Choroid plexus epithelial cell (primary cell): ENCODE results near the gene MDM1.
A peak's percentile ranks its signal among the peaks of the same experiment; 100 is the strongest.

ENCODE experiments used
- DNase-seq: peaks from one replicate; pipeline ENCODE4 v3.0.0-alpha.2; 2010; ENCODE audit warnings: low read depth
- H3K4me3 ChIP-seq: 2 replicates; pipeline ENCODE4 v1.5.1; 2011; ENCODE audit warnings: low read depth, mild to moderate bottlenecking, control low read depth, low read length, moderate library complexity
- TF ChIP-seq, protein P1 (sequence below): conservative IDR thresholded peaks from 2 replicates; pipeline ENCODE4 v1.5.1; 2011; ENCODE audit warnings: low read depth, mild to moderate bottlenecking, control low read depth, inconsistent platforms, low read length, moderate library complexity

MDM1 gene

GRCh38 chr12:68332728-68333630, 817 bp upstream of the MDM1 start:
- DNase-seq, result no peak
- peak overlapping the region; percentile 73 for H3K4me3 ChIP-seq
- TF ChIP-seq, protein P1, sequence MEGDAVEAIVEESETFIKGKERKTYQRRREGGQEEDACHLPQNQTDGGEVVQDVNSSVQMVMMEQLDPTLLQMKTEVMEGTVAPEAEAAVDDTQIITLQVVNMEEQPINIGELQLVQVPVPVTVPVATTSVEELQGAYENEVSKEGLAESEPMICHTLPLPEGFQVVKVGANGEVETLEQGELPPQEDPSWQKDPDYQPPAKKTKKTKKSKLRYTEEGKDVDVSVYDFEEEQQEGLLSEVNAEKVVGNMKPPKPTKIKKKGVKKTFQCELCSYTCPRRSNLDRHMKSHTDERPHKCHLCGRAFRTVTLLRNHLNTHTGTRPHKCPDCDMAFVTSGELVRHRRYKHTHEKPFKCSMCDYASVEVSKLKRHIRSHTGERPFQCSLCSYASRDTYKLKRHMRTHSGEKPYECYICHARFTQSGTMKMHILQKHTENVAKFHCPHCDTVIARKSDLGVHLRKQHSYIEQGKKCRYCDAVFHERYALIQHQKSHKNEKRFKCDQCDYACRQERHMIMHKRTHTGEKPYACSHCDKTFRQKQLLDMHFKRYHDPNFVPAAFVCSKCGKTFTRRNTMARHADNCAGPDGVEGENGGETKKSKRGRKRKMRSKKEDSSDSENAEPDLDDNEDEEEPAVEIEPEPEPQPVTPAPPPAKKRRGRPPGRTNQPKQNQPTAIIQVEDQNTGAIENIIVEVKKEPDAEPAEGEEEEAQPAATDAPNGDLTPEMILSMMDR, result no peak

DNA sequence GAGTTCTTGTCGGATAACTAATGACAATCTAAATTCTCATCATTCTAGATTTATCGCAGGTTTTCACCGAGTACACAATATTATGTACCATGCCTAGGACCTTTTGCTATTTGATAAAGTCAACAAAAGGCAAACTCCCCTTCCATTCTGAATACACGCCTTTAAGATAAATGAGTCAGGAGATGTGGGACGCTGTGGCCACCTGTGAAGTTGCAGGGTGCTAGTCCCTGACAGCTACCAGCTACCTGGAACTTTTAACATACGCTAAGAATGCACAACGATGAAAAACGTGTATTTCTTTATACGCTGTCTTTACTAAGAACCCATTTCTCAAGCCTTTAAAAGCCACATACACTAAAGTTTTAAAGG, 678 bp downstream of the MDM1 start:
- peak overlapping the region; percentile 89 for H3K4me3 ChIP-seq
- no peak for DNase-seq
- TF ChIP-seq, protein P1, result no peak

DNA sequence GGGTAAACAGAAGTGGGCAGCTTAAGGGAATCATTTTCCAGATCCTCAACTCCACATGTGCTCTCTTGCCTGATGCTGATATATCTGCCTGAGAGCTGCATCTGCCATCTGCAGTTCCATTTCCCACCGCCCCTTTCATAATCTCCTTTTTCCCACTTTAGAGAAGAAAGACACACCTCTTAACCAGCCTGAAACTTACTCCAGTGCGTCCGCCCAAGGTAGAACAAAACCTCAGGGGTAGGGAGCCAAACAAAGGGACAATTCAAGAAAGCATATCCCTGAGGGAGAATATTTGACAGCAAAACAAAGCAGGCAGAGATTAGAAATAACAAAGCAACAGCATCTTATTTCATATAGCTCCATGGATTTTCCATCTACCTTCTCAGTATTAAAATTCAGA, 4.3 kb downstream of the MDM1 start:
- no peak for DNase-seq
- TF ChIP-seq, protein P1, result no peak
- no peak overlapping the region for H3K4me3 ChIP-seq

DNA sequence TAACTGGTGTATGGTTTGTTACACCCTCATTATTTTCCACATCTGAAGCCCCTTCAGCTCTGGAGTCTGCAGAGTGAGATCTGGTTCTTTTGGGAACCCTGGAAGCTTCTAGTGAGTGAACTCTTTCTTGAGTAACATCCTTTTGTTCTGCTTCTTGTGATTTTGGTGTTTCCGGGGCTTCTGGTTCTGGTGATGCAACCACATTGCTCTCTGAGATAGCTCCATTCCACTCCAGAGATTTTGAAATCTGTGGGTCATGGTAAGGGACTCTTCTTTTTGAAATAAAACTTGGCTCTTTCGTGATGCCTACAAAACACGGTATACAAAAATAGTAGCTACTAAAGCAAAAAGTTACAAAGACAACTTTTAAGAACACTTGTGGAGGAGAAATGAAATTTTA, 5.4 kb downstream of the MDM1 start:
- H3K4me3 ChIP-seq, result no peak overlapping the region
- TF ChIP-seq, protein P1, result no peak
- DNase-seq, result peak; percentile 39

DNA sequence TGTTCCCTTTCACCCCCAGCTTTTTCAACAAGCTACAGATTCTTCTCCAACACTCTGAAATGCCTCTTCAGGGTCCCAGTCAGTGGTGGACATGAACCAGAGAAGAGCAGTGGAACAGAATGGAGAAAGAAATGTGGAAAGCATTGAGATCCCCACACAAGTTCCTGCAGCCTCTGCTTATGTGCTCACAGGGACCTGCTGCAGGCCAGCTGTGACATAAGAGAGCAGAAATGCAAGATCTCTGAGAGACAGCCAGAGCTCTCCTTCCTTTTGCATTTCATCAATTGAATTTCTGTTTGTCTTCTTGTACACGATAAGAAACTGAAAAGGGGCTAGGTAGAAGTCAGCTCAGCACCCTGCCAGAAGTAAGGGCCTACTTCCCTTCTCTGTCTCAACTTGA, 6.2 kb downstream of the MDM1 start:
- TF ChIP-seq, protein P1, result no peak
- no peak overlapping the region for H3K4me3 ChIP-seq
- no peak for DNase-seq

DNA sequence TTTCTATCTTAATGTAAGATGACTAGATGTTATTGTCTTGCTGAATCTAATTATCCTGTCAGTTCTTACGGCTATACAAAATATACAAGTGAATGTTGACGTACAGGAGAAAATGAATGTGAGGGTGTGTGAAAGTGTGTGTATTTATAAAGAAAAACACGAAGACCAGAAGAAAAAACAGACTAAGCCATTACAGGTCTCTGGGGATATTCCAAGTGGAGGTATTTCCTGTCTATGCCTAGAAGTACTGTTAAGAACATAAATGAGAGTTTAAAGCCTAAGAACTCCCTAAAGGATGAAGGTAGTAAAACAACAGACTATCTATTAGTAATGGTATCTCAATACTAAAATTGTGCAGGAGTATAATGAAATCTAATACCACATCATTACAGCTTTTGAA, 7.6 kb downstream of the MDM1 start:
- TF ChIP-seq, protein P1, result no peak
- DNase-seq, result peak; percentile 43
- H3K4me3 ChIP-seq, result no peak overlapping the region

- H3K4me3 ChIP-seq, result no peak overlapping the region
- no peak for DNase-seq
- TF ChIP-seq, protein P1, result no peak
Observed at GRCh38 chr12:68321140-68321539, 11.0 kb downstream of the MDM1 start.
